ENCODE measurements around the gene ITGB8.

The ITGB8 gene

DNA sequence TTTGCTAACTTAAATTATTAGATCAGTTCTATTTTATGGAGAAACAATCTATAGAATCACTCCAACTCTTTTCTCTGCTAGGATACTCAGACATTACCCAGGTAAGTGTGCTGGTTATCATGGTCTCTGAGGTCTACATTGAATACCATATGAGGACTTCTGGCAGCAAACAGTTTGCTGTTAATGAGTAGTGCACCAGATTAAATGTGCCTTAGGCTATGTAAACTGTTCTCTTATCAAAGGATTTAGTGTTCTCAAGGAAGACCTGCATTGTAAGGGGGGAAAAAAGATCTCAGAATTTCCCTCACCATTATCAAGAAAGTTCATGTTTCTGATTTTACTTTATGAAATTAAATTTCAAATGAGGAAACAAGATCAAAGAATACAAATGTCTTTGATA is 107.5 kb downstream of the ITGB8 start:
- DNase-seq: no peak

GRCh38 chr7:20438694-20439376 is 108.1 kb downstream of the ITGB8 start:
- DNase-seq: no peak

DNA sequence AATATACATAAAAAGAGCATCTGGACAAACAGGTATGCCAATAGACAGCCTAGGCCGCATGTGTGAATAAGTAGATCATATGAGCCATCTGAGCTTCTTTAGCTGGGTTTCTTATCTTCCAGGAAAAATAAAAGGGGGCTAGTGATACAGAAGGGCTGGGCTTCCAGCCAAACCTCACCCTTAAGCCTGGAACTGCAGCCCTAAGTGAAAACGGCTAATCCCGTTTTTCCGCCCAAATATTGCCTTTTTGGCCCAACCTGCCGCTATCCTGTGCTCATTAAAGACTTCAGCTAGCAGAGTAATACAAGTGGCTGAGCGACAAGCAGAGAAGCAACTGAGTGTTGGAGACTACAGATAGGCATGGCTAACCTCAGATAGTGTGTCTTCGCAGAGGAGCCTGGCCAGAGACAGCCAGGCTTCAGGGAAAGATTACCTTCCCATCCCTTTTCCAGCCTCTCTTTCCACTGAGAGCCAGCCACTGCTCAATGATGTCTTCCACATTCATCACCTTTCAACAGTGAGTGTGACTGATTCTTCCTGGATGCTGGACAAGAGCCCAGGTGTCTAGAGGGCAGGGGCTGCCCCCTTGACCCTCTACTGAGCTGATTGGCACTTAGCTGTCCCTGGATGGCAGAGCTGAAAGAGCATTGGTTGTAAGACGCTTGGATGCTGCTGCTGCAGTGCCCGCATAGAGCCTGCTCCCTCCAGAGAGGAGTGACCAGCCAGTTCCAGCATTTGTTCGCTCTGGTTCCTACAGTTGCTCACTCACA is 108.9 kb downstream of the ITGB8 start:
- DNase-seq: no peak

- DNase-seq: no peak
Measured at GRCh38 chr7:20440472-20441105, 109.9 kb downstream of the ITGB8 start.

- DNase-seq: no peak
Measured at GRCh38 chr7:20441346-20441745, 110.6 kb downstream of the ITGB8 start.

GRCh38 chr7:20441991-20442441 is 111.3 kb downstream of the ITGB8 start:
- DNase-seq: no peak

DNA sequence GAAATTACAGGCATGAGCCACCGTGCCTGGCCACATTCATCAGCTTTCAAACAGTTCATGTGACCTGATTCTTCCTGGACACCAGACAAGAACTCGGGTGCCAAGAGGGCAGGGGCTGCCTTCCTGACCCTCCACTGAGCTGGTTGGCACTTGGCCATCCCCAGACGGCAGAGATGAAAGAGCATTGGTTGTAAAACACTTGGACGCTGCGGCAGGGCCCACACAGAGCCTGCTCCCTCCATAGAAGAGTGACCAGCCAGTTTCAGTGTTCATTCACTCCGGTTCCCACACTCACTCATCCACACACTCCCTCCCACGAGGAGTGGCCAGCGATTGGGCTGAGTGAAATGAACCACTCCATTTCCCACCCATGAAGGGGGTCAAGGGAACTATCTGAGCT is 112.3 kb downstream of the ITGB8 start:
- DNase-seq: no peak

GRCh38 chr7:20444030-20444800 is 113.5 kb downstream of the ITGB8 start:
- DNase-seq: no peak

DNA sequence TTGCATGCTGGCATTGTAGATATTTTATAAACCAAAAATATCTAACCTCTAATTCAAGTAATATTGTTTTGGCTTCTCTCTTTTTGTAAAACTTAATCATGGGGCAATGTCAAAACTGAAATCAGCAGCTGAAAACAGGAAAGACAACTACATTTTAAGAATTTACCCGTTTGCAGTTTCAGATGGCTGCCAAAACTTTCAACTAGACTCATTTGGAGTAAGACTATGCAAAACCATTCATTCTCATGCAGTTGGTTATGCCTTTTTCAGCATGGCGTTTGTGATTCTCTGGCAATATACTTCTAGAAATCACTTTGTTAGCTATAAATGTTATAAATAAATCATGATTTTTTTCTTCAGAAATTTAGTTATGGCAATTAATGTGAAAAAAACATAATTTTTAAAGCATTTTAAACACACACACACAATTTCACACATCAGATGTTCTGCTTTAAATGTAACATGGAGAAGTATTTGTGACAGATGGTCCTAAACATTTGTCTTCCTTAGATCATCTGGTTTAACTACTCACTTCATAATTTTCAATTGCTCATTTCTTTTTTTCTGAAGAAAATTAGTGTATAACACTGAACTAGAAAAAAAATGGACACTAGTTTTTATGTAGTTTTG is 116.4 kb downstream of the ITGB8 start:
- DNase-seq: no peak

GRCh38 chr7:20449176-20449575 is 118.5 kb downstream of the ITGB8 start:
- DNase-seq: no peak

- DNase-seq: no peak
Measured at GRCh38 chr7:20450536-20450935, 119.8 kb downstream of the ITGB8 start.

GRCh38 chr7:20454202-20454601 is 123.5 kb downstream of the ITGB8 start:
- DNase-seq: no peak

- DNase-seq: no peak
Measured at GRCh38 chr7:20456701-20457100, 126.0 kb downstream of the ITGB8 start.

DNA sequence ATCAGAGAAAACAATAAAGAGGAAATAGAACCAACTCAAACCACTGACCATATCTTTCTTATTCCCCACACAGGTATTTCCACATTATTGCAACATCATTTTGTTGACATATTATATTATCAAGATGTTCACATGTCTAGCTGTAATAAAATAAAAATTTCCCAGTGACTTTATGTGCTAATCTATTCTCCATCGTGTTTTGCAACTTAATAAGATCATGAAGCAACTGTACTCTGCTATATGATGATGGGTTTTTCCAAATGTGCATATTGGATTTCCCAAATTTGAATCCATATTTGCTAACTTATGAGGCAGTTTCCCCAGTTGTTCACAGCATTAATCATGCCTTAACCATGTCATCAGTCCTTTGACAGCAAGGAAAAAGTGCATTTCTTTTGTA is 127.8 kb downstream of the ITGB8 start:
- no peak for DNase-seq

- DNase-seq: no peak
Measured at GRCh38 chr7:20459419-20459818, 128.7 kb downstream of the ITGB8 start.

- DNase-seq: no peak
Measured at GRCh38 chr7:20464891-20465290, 134.2 kb downstream of the ITGB8 start.

Measured in stimulated activated CD4-positive, alpha-beta T cell treated with anti-CD3 and anti-CD28 coated beads, Interleukin-4, amount 100 ng/mL, for 4 hours (primary cell).